Duodenal mucosa (tissue), 2 donors: ENCODE measurements around the gene RNF39.

Source experiments
- H3K27ac ChIP-seq: one replicate; pipeline ENCODE4 v1.7.0; 2013; ENCODE audit warnings: low read depth, low read length
- H3K27me3 ChIP-seq, 2 donors: one replicate each; pipeline ENCODE4 v1.7.0; 2013; ENCODE audit warnings: low read length in 2 of 2, control low read depth in 1 of 2; ENCODE audit not compliant: insufficient read depth in 2 of 2, control insufficient read depth in 1 of 2
- H3K36me3 ChIP-seq, 2 donors: one replicate each; pipeline ENCODE4 v1.7.0; 2013; ENCODE audit warnings: low read length in 2 of 2, control low read depth in 1 of 2; ENCODE audit not compliant: insufficient read depth in 2 of 2, control insufficient read depth in 1 of 2
- H3K4me1 ChIP-seq, 2 donors: one replicate each; pipeline ENCODE4 v1.7.0; 2013; ENCODE audit warnings: low read length in 2 of 2, control low read depth in 1 of 2; ENCODE audit not compliant: insufficient read depth in 2 of 2, control insufficient read depth in 1 of 2
- H3K4me3 ChIP-seq, 2 donors: one replicate each; pipeline ENCODE4 v1.7.0; 2013; ENCODE audit warnings: low read length in 2 of 2, low read depth in 1 of 2
- H3K9ac ChIP-seq, 2 donors: one replicate each; pipeline ENCODE4 v1.7.0; 2013; ENCODE audit warnings: low read length in 2 of 2, low read depth in 1 of 2
- H3K9me3 ChIP-seq, 2 donors: one replicate each; pipeline ENCODE4 v1.7.0; 2013; ENCODE audit warnings: low read length in 2 of 2, control low read depth in 1 of 2; ENCODE audit not compliant: control insufficient read depth in 1 of 2

The RNF39 gene

DNA sequence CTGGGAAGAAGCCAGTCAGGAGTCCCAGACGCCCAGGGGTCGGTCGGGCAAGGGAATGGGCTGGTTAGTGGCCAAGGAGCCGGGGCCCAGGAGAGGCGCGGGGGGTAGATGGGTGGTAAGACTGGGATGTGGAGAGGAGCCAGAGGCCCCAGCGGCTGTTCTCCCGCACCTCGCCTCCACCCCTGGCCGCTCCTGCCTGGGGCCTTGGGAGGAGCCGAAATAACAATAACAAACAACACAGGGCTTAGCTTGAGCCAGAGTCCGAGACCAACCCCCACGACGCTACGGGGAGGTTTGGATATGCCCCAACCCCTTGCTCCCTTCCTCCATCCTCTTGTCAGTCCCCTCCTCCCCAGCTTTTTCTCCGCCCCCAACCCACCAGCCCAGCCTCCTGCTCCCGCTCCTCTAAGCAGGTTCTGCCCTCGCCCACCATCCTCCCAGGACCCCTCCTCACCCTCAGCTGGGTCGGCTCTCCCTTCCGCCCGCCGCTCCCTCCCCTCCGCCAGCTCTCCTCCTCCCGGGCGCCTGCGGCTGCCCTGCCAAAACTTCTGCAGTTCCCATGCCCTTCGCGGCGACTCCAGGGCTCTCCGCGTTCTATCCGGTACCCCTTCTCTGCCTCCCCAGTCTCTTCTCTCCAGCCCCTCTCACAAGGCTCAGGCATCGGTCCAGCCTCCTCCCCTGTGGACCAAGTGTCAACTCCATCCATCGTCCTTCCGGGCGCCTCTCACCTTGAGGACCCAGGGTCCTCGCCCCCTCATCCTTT is 1.1 kb downstream of the RNF39 start:
- H3K27ac ChIP-seq = no peak overlapping the region
- peaks cover 26 to 41% of the 10 kb centered on the region in 2 donors for H3K27me3 ChIP-seq
- H3K4me1 ChIP-seq = peaks cover 17 to 19% of the 10 kb centered on the region in 2 donors
- H3K9ac ChIP-seq = peak overlapping the region; percentile 13 to 54
- no peaks in the 10 kb centered on the region for H3K9me3 ChIP-seq
- H3K36me3 ChIP-seq = peaks cover 2 to 10% of the 10 kb centered on the region in 2 donors
- H3K4me3 ChIP-seq = peak overlapping the region; percentile 53 to 61

DNA sequence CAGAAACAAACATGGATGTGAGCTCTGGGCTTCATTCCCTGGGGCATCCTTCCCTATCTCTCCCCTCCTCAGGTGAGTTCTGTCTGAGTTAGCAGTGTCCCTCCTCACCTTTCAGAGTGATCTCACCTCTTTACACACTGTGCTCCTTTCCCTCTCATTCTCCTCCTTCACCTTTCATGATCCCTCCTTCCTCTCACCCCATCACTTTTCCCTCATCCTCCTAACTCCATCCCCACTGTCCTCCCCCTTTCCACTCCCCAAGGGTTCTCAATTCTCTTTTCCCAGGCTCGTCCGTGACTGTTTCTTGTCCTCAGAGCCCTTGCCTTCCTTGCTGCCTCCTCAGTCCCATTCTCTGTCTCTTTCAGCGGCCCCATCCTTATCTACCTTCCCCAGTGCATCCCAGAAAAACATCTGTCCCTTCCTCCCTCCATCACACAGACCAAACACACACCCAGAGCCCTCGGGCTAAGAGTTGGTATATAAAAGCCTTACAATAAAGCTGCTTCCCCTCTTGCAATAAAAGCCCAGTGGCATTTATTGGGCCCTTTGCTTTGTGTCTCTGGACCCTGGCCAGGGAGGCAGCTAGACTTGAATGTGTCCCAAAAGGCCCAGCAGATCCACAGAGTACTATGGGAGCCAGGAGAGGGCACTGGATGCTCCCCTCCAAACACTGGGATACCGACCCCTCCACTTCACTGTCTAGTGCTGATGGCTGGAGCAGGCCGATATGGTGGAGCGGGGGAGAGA is 1.9 kb downstream of the RNF39 start:
- Histone ChIP-seq H3K9me3 (no peaks in the 10 kb centered on the region), H3K27me3 (peaks cover 26 to 41% of the 10 kb centered on the region in 2 donors), H3K9ac (no peak overlapping the region), H3K4me3 (no peak overlapping the region), H3K36me3 (peaks cover 4 to 16% of the 10 kb centered on the region in 2 donors), H3K27ac (no peak overlapping the region), H3K4me1 (peaks cover 17 to 19% of the 10 kb centered on the region in 2 donors)

DNA sequence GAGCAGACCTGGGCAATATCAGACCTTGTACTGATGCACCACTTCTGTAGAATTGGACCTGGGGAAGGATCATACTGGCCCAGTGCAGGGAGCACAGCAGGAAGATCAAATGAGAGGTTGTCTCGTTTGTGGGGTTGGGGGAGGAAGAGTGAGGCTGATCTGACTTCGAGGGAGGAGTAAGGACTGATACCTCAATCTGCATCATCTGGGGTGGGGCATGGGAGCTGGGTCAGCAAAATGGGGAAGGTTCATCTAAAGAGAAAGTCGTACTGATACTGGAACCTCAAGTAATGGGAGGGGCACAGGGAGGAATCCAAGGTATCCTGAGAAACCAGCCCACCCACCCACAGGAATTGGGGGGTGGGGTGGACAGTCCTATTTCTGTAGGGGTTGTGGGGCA is 3.7 kb downstream of the RNF39 start:
- H3K4me3 ChIP-seq = no peak overlapping the region

DNA sequence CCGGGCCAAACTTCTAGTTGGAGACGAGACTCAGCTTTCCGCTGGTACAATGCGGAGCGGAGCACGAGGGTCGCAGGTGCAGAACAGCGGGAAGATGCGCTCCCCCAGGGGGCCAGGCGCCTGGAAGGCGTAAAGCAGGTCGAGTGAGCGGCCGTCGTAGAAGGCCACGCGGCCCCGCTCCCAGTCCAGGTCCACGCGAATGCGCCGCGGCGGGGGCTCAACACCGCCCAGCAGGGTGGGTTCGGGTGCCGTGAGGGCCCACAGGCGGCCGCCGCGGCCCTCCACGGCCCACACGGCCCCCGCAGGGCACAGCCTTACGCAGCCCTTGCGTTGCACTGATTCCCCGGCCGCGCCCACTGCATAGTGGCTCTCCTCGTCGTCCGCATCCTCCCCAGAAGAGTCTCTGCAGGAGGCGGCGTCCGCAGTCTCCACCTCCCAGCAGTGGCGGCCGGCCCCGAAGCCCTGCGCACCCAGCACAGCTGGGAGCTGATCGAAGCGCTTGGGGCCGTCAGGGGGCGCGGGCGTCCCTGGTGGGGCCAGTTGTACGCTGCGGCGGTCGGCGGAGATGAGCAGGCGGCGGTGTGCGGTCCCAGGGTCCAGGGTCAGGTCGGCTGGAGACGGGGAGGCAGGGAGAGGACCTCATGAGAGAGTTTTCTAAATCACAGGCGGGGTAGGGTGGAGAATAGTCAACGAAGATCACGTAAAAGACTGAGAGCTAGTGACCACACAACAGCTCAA is 4.3 kb downstream of the RNF39 start:
- H3K27ac ChIP-seq = no peak overlapping the region
- H3K9me3 ChIP-seq = no peaks in the 10 kb centered on the region
- no peak overlapping the region for H3K9ac ChIP-seq
- H3K36me3 ChIP-seq = peaks cover 4 to 16% of the 10 kb centered on the region in 2 donors
- H3K4me3 ChIP-seq = no peak overlapping the region
- peaks cover 26 to 39% of the 10 kb centered on the region in 2 donors for H3K27me3 ChIP-seq
- peaks cover 24 to 30% of the 10 kb centered on the region in 2 donors for H3K4me1 ChIP-seq

More for the DNA sequence above, 3.7 kb downstream of the RNF39 start:
- no peaks in the 10 kb centered on the region for H3K9me3 ChIP-seq
- peaks cover 26 to 39% of the 10 kb centered on the region in 2 donors for H3K27me3 ChIP-seq
- peaks cover 24 to 30% of the 10 kb centered on the region in 2 donors for H3K4me1 ChIP-seq
- H3K36me3 ChIP-seq = peaks cover 4 to 16% of the 10 kb centered on the region in 2 donors
- no peak overlapping the region for H3K9ac ChIP-seq
- H3K27ac ChIP-seq = no peak overlapping the region

DNA sequence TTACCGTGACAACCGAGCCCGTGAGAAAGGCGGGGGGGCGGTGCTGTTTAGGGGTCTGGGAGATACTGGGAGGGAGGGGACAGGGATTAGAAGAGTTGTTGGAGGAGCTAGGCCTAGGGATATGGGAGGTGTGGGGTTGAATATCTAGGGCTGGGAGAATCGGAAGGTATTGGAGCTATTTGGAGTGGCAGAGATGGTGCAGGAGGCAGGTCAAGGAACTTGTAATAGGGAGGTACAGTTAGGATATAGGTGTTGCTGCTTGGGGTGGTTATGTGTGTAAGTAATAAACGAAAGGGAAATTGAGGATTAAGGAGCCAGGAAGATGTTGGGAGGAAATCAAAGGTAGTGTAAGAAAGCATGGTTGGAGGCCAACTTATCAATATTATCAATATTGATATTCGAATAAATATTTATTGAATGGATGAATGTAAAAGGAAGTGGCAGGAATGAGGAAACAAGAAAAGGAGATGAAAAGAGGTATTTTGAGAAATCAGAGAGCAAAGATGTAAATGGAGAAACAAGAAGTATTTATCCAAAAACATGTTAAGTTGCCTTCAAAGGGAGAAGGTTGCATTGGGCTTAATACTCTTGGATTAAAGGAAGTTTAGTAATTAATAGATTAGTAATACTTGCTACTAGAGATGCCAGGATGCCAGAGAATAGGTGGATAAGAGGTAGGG is 8.0 kb downstream of the RNF39 start:
- Histone ChIP-seq H3K27ac (peak overlapping the region; percentile 75), H3K9ac (peak overlapping the region; percentile 90 to 97), H3K27me3 (peaks cover 0 to 7% of the 10 kb centered on the region in 2 donors), H3K36me3 (peaks cover 7 to 19% of the 10 kb centered on the region in 2 donors), H3K9me3 (no peaks in the 10 kb centered on the region), H3K4me1 (peaks cover 19 to 21% of the 10 kb centered on the region in 2 donors), H3K4me3 (peak overlapping the region; percentile 90 to 96)

DNA sequence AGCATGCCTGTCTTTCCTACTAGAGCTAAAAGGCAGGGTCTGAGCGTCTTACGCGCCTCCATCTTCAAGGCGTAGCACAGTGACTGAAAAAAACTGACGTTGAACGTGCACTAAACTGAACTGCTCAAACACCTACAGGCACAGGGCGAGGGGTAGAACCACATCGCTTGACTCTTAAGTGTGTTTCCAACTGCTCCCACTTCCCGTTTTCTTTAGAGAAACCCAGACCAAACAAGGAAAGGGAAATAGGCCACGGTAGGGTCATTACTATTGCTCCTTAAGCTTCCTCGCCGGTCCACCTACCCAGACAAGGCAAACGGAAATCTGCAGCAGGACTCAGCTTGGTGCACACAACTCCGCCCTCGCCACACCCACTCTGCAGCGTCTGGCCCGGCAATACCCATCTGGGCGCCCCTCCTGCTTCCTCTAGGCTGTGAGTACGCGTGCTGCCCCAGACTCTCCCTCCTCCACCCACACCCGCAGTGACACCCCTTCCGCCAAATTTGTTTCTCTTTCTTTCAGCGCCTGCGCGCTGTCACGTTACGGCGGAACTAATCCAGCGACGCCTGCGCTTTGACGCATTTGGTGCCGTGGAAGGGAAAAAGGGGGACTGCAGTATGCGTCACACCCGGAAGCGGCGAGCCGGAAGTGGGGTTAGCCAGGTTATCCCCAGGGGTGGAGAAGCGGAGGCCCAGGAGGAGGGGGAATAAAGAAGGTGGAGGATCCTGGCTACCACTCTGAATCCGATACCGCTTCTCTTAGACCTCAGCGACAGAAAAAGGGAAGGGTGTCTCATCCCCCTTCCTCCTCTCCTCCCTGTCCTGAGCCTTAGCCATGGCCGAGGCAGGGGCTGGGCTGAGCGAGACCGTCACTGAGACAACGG is 8.8 kb downstream of the RNF39 start, which contains the start of gene PPP1R11:
Gene PPP1R11, plus strand, starts transcription at position 622 of the 883 bp plus-strand sequence. Its CDS starts 213 bp downstream, at position 835.
- peak within 1 kb of the TSS; percentile 91 for H3K27ac ChIP-seq
- H3K9me3 ChIP-seq = no peaks in the 10 kb centered on the region
- H3K4me3 ChIP-seq = peak within 1 kb of the TSS; percentile 90 to 96
- peaks cover 7 to 19% of the 10 kb centered on the region in 2 donors for H3K36me3 ChIP-seq
- H3K4me1 ChIP-seq = peaks cover 19 to 28% of the 10 kb centered on the region in 2 donors
- peak within 1 kb of the TSS; percentile 90 to 97 for H3K9ac ChIP-seq
- peaks cover 0 to 2% of the 10 kb centered on the region in 2 donors for H3K27me3 ChIP-seq

DNA sequence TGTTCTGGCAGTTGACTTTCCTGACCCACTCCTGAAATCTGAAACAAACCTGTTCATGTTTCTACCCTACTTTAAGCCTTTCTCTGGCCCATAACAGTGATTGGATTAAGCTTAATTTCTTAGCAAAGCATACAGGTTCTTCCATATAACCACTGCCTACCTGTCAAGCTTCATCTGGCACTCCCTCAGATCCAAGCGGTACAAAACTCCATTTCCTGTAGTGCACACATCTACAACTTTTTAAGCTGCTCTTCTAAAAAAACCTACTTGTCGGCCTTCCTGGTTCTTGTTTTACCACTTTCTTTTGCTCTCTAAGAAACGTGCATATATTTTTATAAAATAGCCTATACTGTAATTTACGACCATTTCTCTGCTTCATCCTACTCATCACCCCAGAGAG is 9.5 kb downstream of the RNF39 start:
- H3K4me1 ChIP-seq = peaks cover 19 to 30% of the 10 kb centered on the region in 2 donors

DNA sequence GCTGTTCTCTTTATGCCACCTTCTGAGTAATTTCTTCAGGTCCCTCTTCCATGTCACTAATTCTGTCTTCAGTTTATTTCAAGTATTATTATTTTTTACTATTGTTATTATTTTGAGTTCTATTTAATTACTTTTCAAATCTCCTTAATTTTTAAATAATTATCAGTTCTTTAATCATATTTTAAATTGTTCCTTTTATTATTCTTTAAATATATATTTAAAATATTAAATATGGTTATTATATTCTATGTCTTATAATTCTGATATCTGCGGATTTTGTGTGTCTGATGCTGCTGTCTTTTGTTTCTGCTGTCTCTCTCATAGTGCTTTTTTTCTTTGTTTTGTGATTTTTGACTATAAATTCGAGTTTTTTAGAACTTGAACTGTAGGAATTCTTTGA is 12.3 kb downstream of the RNF39 start:
- Histone ChIP-seq H3K27me3 (no peaks in the 10 kb centered on the region), H3K36me3 (peaks cover 3% of the 10 kb centered on the region in 2 donors), H3K27ac (no peak overlapping the region), H3K4me1 (peaks cover 27 to 41% of the 10 kb centered on the region in 2 donors), H3K9me3 (no peaks in the 10 kb centered on the region), H3K9ac (no peak overlapping the region), H3K4me3 (no peak overlapping the region)

More for the DNA sequence above, 9.5 kb downstream of the RNF39 start:
- peak overlapping the region; percentile 91 for H3K27ac ChIP-seq
- no peaks in the 10 kb centered on the region for H3K27me3 ChIP-seq
- peak overlapping the region; percentile 81 to 87 for H3K9ac ChIP-seq
- no peaks in the 10 kb centered on the region for H3K9me3 ChIP-seq
- H3K4me3 ChIP-seq = peak overlapping the region; percentile 76 to 90
- H3K36me3 ChIP-seq = peaks cover 7 to 19% of the 10 kb centered on the region in 2 donors
